HCT116 (cell line): ENCODE measurements around the gene HIPK2. TPM values are rescaled to one million over a fixed set of nuclear protein-coding genes. Genes with fewer than 3 reads are reported as not detected.

Source experiments
- ATAC-seq: fragments of 200-7000 bp; cut with Tn5 transposase; 2 replicates; pipeline ENCODE4 v1.9.1; 2020; ENCODE audit warnings: mild to moderate bottlenecking, moderate library complexity
- BruUV-seq: library from RNA; stranded (reverse); fragments of 400-500 nt; replicated peaks from 2 replicates; lab custom pipeline; 2021; lab: Mats Ljungman, UMichigan
- CTCF ChIA-PET: fragments of 300-600 bp; sonication (Branson Sonifier 250); formaldehyde crosslinking; loops from one replicate; lab custom pipeline; 2021; ENCODE audit warnings: antibody characterized with exemption; lab: Charles Lee
- POLR2A ChIA-PET: fragments of 300-600, 350-600 bp; sonication (Branson Sonifier 250); formaldehyde crosslinking; loops from one replicate; lab custom pipeline; 2021; ENCODE audit warnings: antibody characterized with exemption; lab: Charles Lee
- RAD21 ChIA-PET, 2 experiments: fragments of 300-600 bp; sonication (Branson Sonifier 250); formaldehyde crosslinking; loops; one replicate each; lab custom pipeline; 2023; ENCODE audit warnings: low total read pairs in 2 of 2; ENCODE audit not compliant: uncharacterized antibody in 2 of 2, unreplicated experiment in 2 of 2, low non-redundant PET in 1 of 2; lab: Charles Lee
- DNase-seq: peaks from one replicate; pipeline ENCODE4 v3.0.0-alpha.2; 2010; ENCODE audit warnings: low read depth, low spot score
- H2AFZ ChIP-seq: fragments of 200-600 bp; shearing (Covaris generic), sonication (generic); 2 replicates; pipeline ENCODE4 v1.6.1; 2017; ENCODE audit warnings: low read depth, mixed run types, mixed read lengths, antibody characterized with exemption, low read length; ENCODE audit not compliant: poor library complexity, severe bottlenecking
- H3K27ac ChIP-seq: 2 replicates; pipeline ENCODE4 v1.5.1; 2012; ENCODE audit warnings: low read depth, low read length
- H3K27me3 ChIP-seq: fragments of 200-600 bp; sonication (generic); 2 replicates; pipeline ENCODE4 v1.6.1; 2016; ENCODE audit warnings: mixed run types, low read length, mixed read lengths; ENCODE audit not compliant: insufficient read depth
- H3K36me3 ChIP-seq, 2 experiments: fragments of 200-500 bp in 1 of 2; fragments of 200-600 bp in 1 of 2; sonication (Bioruptor generic) in 1 of 2; sonication (generic) in 1 of 2; 2 replicates each; pipeline versions ENCODE4 v1.5.1 to v1.6.1; 2014 to 2016; ENCODE audit warnings: low read length in 2 of 2, inconsistent platforms in 1 of 2, mixed read lengths in 1 of 2, mixed run types in 1 of 2; ENCODE audit not compliant: insufficient read depth in 2 of 2, control insufficient read depth in 1 of 2
- H3K4me1 ChIP-seq, 2 experiments: fragments of 200-600 bp in 1 of 2; sonication (generic) in 1 of 2; 2 replicates each; pipeline versions ENCODE4 v1.5.1 to v1.6.1; 2012 to 2017; ENCODE audit warnings: low read length in 2 of 2, inconsistent platforms in 1 of 2, mild to moderate bottlenecking in 1 of 2, mixed read lengths in 1 of 2, mixed run types in 1 of 2, moderate library complexity in 1 of 2; ENCODE audit not compliant: insufficient read depth in 2 of 2, control insufficient read depth in 1 of 2
- H3K4me2 ChIP-seq: fragments of 200-600 bp; sonication (generic); 2 replicates; pipeline ENCODE4 v1.6.1; 2017; ENCODE audit warnings: mixed run types, low read length, mixed read lengths
- H3K4me3 ChIP-seq, 2 experiments: fragments of 200-600 bp in 1 of 2; sonication (generic) in 1 of 2; replicated peaks in 1 of 2; 2 replicates each; pipeline ENCODE4 v1.5.1; 2011 to 2016; ENCODE audit warnings: low read length in 2 of 2, control low read depth in 1 of 2, low read depth in 1 of 2, mild to moderate bottlenecking in 1 of 2, mixed read lengths in 1 of 2, mixed run types in 1 of 2
- H3K79me2 ChIP-seq: fragments of 200-600 bp; sonication (generic); 2 replicates; pipeline ENCODE4 v1.6.1; 2017; ENCODE audit warnings: mild to moderate bottlenecking, mixed run types, low read length, moderate library complexity, mixed read lengths; ENCODE audit not compliant: insufficient read depth
- H3K9ac ChIP-seq: fragments of 200-600 bp; sonication (generic); 2 replicates; pipeline ENCODE4 v1.6.1; 2016; ENCODE audit warnings: low read length, mixed read lengths
- H3K9me2 ChIP-seq: fragments of 200-600 bp; sonication (generic), shearing (Covaris generic); 2 replicates; pipeline ENCODE4 v1.6.1; 2017; ENCODE audit warnings: mixed run types, mild to moderate bottlenecking, moderate library complexity; ENCODE audit not compliant: insufficient read depth
- H3K9me3 ChIP-seq, 2 experiments: fragments of 200-500 bp in 1 of 2; fragments of 200-600 bp in 1 of 2; sonication (Bioruptor generic) in 1 of 2; sonication (generic) in 1 of 2; 2 replicates each; pipeline ENCODE4 v1.6.1; 2014 to 2017; ENCODE audit warnings: low read length in 2 of 2, mixed read lengths in 2 of 2, inconsistent platforms in 1 of 2, low read depth in 1 of 2, mild to moderate bottlenecking in 1 of 2, mixed run types in 1 of 2, moderate library complexity in 1 of 2; ENCODE audit not compliant: control insufficient read depth in 1 of 2, insufficient read depth in 1 of 2
- H4K20me1 ChIP-seq: fragments of 200-600 bp; sonication (generic), shearing (Covaris generic); 2 replicates; pipeline ENCODE4 v1.6.1; 2017; ENCODE audit warnings: mixed run types, mild to moderate bottlenecking, moderate library complexity; ENCODE audit not compliant: insufficient read depth
- CTCF ChIP-seq, 3 experiments: fragments of 200-600 bp in 1 of 3; sonication (generic) in 1 of 3; IDR thresholded peaks in 2 of 3; conservative IDR thresholded peaks in 1 of 3; 2 replicates each; pipeline ENCODE4 v1.5.1; 2012 to 2017; ENCODE audit warnings: low read depth in 2 of 3, low read length in 2 of 3, antibody characterized with exemption in 1 of 3, borderline replicate concordance in 1 of 3, control low read depth in 1 of 3, mild to moderate bottlenecking in 1 of 3, mixed read lengths in 1 of 3, mixed run types in 1 of 3, moderate library complexity in 1 of 3; ENCODE audit not compliant: insufficient read depth in 1 of 3
- ELF1 ChIP-seq: IDR thresholded peaks from 2 replicates; pipeline ENCODE4 v1.6.1; 2012; ENCODE audit warnings: low read depth, borderline replicate concordance
- EZH2 ChIP-seq: fragments of 200-600 bp; sonication (generic); IDR thresholded peaks from 2 replicates; pipeline ENCODE4 v1.6.1; 2017; ENCODE audit warnings: antibody characterized with exemption, mixed run types
- POLR2AphosphoS5 ChIP-seq: IDR thresholded peaks from 2 replicates; pipeline ENCODE4 v1.6.1; 2011; ENCODE audit warnings: mild to moderate bottlenecking, low read depth, low read length, moderate library complexity
- SRF ChIP-seq: IDR thresholded peaks from 2 replicates; pipeline ENCODE4 v1.6.1; 2012; ENCODE audit warnings: low read depth
- intact Hi-C: fragments of 100-400 bp; cut with micrococcal nuclease; formaldehyde crosslinking; loops from 2 replicates; pipeline ENCODE4 v1.10.0; 2022
- total RNA-seq: library from RNA; stranded (reverse); gene quantifications from one replicate; pipeline ENCODE4 v1.2.1, GENCODE V29; 2021; ENCODE audit not compliant: unreplicated experiment

Gene HIPK2
- total RNA-seq, 1 experiment from 2014 or later: 49.5 TPM

- TF ChIP-seq CTCF (IDR thresholded peaks at IDR 0.05 in 2 of 3, conservative IDR thresholded peaks at IDR 0.05 in 1 of 3; ENCODE audit: borderline replicate concordance in 1 of 3, insufficient read depth in 1 of 3, low read depth in 2 of 3, low read length in 2 of 3): no peak
- no peak for TF ChIP-seq SRF
Observed at GRCh38 chr7:139642283-139642682, 135.5 kb downstream of the HIPK2 start (continued).

- POLR2A ChIA-PET: no interaction called here
- no peak overlapping the region for H3K4me2 ChIP-seq
- peaks cover 0 to 4% of the 10 kb centered on the region in 2 experiments; a peak in 1 of 4 replicates for H3K4me1 ChIP-seq
- ATAC-seq (no peak), DNase-seq (no peak)
- CTCF ChIA-PET: no interaction called here
- 0 out of 4 replicates have a peak, but pooled peaks cover 0 to 2% of the 10 kb centered on the region in 2 experiments for H3K36me3 ChIP-seq
- BruUV-seq: no TSS peak
- H3K79me2 ChIP-seq: peaks cover 22% of the 10 kb centered on the region; the same call in 1 of the 2 replicates
- H3K9me2 ChIP-seq: no peaks in the 10 kb centered on the region
- H3K27me3 ChIP-seq: no peaks in the 10 kb centered on the region
- no peak overlapping the region for H2AFZ ChIP-seq
- intact Hi-C loops: no loop called here
- H3K4me3 ChIP-seq: no peak overlapping the region
- no peaks in the 10 kb centered on the region for H3K9me3 ChIP-seq
- H3K9ac ChIP-seq: no peak overlapping the region
- no peaks in the 10 kb centered on the region; the same call in 1 of the 2 replicates for H4K20me1 ChIP-seq
- RAD21 ChIA-PET: no interaction called here
- TF ChIP-seq POLR2AphosphoS5: no peak
- TF ChIP-seq ELF1: no peak
- no peak for TF ChIP-seq EZH2
- H3K27ac ChIP-seq: no peak overlapping the region
Observed at GRCh38 chr7:139641337-139641992, 136.3 kb downstream of the HIPK2 start.
